ENCODE data around the gene IGSF6. TPM values are rescaled to one million over a fixed set of nuclear protein-coding genes. Genes with fewer than 3 reads are reported as not detected.

IGSF6 gene
- total RNA-seq, 1 donor from 2014 or later, result not detected

DNA sequence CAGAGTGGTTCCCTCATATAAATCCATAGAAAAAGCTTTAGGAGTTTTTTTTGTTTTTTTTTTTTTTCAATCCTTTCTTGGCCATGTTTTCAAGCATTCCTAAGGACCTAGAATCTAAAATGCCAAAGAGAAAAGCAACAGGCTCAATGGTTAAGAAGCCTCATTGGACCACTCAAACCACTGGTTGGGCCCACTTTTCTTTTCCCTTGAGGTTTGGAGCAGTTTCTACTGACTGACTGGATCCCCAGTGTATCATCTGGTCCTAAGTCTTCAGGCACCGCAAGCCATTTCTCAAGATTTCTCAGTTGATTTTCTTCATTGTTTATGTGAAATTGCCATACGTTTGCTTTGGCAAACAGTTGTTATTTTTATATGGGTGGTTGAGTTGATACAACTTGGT lies 38.6 kb downstream of the IGSF6 start:
- no peak for DNase-seq (ENCODE audit: extremely low spot score, unreplicated experiment)
- TF ChIP-seq, protein P1, sequence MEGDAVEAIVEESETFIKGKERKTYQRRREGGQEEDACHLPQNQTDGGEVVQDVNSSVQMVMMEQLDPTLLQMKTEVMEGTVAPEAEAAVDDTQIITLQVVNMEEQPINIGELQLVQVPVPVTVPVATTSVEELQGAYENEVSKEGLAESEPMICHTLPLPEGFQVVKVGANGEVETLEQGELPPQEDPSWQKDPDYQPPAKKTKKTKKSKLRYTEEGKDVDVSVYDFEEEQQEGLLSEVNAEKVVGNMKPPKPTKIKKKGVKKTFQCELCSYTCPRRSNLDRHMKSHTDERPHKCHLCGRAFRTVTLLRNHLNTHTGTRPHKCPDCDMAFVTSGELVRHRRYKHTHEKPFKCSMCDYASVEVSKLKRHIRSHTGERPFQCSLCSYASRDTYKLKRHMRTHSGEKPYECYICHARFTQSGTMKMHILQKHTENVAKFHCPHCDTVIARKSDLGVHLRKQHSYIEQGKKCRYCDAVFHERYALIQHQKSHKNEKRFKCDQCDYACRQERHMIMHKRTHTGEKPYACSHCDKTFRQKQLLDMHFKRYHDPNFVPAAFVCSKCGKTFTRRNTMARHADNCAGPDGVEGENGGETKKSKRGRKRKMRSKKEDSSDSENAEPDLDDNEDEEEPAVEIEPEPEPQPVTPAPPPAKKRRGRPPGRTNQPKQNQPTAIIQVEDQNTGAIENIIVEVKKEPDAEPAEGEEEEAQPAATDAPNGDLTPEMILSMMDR (conservative IDR thresholded peaks at IDR 0.05), result no peak
- Mint-ChIP-seq H3K36me3 (peaks cover 10% of the 10 kb centered on the region), H3K27ac (no peak overlapping the region), H3K4me3 (no peak overlapping the region), H3K27me3 (no peaks in the 10 kb centered on the region), H3K4me1 (ENCODE audit: unreplicated experiment) (peaks cover 32% of the 10 kb centered on the region), H3K9me3 (no peaks in the 10 kb centered on the region)

DNA sequence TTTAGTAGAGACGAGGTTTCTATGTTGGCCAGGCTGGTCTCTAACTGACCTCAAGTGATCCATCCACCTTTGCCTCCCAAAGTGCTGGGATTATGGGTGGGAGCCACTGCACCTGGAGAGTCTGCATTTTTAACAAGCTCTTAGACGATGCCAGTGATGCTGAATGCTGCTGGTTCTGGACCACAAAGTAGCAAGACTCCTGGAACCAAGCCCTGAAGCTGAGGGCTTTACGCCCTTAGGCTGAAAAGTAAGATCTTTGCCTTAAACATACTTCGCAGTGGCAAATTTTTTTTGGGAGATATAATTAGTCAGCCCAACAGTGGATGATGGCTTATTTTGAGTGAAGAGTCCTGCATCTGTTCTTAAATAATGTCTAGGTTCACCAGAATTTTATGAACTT lies 39.0 kb downstream of the IGSF6 start:
- peaks cover 10% of the 10 kb centered on the region for H3K36me3 Mint-ChIP-seq
- DNase-seq (ENCODE audit: extremely low spot score, unreplicated experiment), result peak; percentile 8
- no peaks in the 10 kb centered on the region for H3K9me3 Mint-ChIP-seq
- H3K4me1 Mint-ChIP-seq (ENCODE audit: unreplicated experiment), result peaks cover 36% of the 10 kb centered on the region
- no peak overlapping the region for H3K4me3 Mint-ChIP-seq
- TF ChIP-seq, protein P1 (conservative IDR thresholded peaks at IDR 0.05), result no peak
- no peak overlapping the region for H3K27ac Mint-ChIP-seq
- no peaks in the 10 kb centered on the region for H3K27me3 Mint-ChIP-seq

DNA sequence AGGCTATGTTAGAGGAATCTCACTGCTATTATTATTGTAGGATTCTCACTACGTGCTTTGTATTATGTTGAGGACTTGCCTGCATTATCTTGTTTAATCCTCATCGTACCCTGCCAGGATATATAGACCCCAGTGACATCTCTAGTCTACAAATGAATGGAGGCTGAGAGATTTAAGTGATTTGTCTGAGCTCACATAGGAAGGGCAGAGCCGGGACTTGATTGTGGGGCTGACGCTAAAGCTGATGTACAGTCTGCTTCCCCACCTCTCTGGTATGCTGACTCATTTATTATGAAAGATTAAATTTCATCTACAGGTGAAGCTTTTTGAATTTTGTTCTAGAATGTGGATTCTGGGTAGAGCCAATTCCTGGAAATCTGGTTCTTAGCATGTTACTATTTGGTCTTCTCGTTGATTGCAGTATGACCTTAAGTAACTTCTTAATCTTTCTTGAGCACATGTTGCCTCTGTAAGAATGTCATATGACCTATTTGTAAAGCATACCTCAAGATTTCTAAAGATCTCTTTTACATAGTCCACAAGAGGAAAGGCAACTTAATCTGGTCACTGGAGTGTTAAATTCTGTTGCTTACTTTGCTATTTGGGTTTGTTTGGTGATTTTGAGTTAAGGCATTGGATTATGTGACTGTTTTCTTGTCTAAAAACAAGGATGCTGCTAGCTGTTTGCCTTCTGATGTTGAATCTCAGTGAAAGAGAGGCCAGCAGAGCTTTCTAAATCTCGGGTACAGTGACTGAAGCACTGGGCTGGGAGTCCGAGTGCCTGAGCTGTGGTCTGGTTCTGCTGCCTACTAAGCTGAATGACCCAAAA lies 40.6 kb downstream of the IGSF6 start:
- peak overlapping the region; percentile 21 for H3K4me3 Mint-ChIP-seq

DNA sequence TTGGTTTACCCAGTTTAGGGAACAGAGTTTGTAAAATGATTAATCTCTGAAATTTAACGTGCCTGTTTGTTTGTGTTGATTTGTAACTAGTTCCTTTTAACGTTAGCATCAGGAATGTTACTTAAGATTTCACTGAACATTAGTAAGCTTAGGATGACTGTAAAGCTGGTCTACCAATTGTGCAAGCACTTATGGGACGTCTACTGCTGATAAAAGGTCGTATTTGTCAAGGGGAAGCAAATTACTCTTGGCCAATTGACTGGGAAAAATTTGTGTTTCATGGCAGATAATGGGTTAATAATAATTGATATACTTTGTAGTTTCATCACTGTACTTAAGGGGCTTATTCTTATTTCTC lies 41.2 kb downstream of the IGSF6 start:
- Mint-ChIP-seq H3K27ac (peak overlapping the region; percentile 88), H3K4me1 (ENCODE audit: unreplicated experiment) (peaks cover 40% of the 10 kb centered on the region), H3K27me3 (no peaks in the 10 kb centered on the region), H3K9me3 (no peaks in the 10 kb centered on the region), H3K4me3 (peak overlapping the region; percentile 21), H3K36me3 (peaks cover 5% of the 10 kb centered on the region)
- no peak for DNase-seq (ENCODE audit: extremely low spot score, unreplicated experiment)
- TF ChIP-seq, protein P1 (conservative IDR thresholded peaks at IDR 0.05), result no peak

More for the DNA sequence above, 40.6 kb downstream of the IGSF6 start:
- Mint-ChIP-seq H3K36me3 (peaks cover 5% of the 10 kb centered on the region), H3K4me1 (ENCODE audit: unreplicated experiment) (peaks cover 40% of the 10 kb centered on the region), H3K27me3 (no peaks in the 10 kb centered on the region), H3K27ac (peak overlapping the region; percentile 88), H3K9me3 (no peaks in the 10 kb centered on the region)
- TF ChIP-seq, protein P1 (conservative IDR thresholded peaks at IDR 0.05), result no peak
- no peak for DNase-seq (ENCODE audit: extremely low spot score, unreplicated experiment)

DNA sequence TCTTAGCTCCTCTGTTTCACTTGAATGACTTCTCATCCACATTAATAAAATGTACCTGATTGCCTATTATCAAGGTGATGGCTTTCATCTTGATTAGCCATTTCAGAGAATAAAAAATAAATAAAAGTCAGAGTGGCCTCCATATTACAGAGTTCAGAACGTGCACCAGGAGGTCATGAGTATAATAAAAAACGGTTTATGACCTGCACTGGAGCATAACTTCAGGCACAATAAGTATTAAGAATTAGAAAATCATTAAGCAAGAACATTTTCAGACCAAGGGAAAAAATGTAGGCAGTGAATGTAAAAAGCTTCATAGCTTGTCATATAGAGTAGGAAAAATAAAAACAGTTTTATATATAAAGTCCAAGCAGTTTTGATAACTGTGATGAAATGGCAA lies 41.6 kb downstream of the IGSF6 start:
- Mint-ChIP-seq H3K36me3 (peaks cover 5% of the 10 kb centered on the region), H3K9me3 (no peaks in the 10 kb centered on the region), H3K27ac (no peak overlapping the region), H3K4me3 (no peak overlapping the region), H3K4me1 (ENCODE audit: unreplicated experiment) (peaks cover 40% of the 10 kb centered on the region), H3K27me3 (no peaks in the 10 kb centered on the region)
- DNase-seq (ENCODE audit: extremely low spot score, unreplicated experiment), result no peak
- TF ChIP-seq, protein P1 (conservative IDR thresholded peaks at IDR 0.05), result no peak

All from type B pancreatic cell (in vitro differentiated cells).